ENCODE data around the gene HNRNPF. TPM values are rescaled to one million over a fixed set of nuclear protein-coding genes. Genes with fewer than 3 reads are reported as not detected.

The HNRNPF gene
- total and polyA plus RNA-seq, 11 donors: 24.0 to 142 (median 79.1) TPM

DNA sequence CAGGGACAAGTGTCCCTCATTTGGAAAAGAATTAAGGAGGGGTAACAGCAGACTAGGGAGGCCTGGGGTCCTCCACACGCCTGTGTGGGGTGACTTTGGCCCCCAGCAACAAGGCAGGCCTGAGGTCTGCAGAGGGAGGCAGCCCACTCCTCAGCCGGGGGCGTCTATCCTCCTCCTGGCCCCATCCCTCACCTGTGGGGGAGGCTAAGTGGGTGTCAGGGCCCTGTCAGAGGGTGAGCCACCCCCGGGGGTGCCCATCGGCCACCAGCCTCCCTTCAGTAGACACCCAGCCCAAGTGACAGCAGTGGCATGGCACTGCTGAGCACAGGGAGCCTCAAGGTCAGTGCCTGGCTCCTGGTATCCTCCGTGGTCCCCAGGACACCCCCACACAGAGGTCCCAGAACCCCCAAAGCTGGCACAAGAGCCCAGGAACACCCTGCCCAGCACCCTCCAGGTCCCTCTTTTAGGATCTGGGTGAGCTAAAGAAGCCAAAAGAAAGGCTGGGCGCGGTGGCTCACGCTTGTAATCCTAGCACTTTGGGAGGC, 38.2 kb downstream of the HNRNPF start:
- no peak overlapping the region for H3K4me3 ChIP-seq
- DNase-seq (no peak), ATAC-seq (no peak)
- intact Hi-C loops (cut with DNase I): no loop called here
- WGBS, 4 donors: 87 to 91% (median 90%) methylated on average over 7 to 9 of the region's 9 CpGs
- no peaks in the 10 kb centered on the region for H3K27me3 ChIP-seq
- H3K4me1 ChIP-seq: peaks cover 0 to 12% (median 0%) of the 10 kb centered on the region in 12 donors
- TF ChIP-seq, protein P1, sequence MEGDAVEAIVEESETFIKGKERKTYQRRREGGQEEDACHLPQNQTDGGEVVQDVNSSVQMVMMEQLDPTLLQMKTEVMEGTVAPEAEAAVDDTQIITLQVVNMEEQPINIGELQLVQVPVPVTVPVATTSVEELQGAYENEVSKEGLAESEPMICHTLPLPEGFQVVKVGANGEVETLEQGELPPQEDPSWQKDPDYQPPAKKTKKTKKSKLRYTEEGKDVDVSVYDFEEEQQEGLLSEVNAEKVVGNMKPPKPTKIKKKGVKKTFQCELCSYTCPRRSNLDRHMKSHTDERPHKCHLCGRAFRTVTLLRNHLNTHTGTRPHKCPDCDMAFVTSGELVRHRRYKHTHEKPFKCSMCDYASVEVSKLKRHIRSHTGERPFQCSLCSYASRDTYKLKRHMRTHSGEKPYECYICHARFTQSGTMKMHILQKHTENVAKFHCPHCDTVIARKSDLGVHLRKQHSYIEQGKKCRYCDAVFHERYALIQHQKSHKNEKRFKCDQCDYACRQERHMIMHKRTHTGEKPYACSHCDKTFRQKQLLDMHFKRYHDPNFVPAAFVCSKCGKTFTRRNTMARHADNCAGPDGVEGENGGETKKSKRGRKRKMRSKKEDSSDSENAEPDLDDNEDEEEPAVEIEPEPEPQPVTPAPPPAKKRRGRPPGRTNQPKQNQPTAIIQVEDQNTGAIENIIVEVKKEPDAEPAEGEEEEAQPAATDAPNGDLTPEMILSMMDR (IDR thresholded peaks at IDR 0.05): no peak
- H3K27ac ChIP-seq: no peak overlapping the region
- no peaks in the 10 kb centered on the region for H3K36me3 ChIP-seq
- no peaks in the 10 kb centered on the region for H3K9me3 ChIP-seq

DNA sequence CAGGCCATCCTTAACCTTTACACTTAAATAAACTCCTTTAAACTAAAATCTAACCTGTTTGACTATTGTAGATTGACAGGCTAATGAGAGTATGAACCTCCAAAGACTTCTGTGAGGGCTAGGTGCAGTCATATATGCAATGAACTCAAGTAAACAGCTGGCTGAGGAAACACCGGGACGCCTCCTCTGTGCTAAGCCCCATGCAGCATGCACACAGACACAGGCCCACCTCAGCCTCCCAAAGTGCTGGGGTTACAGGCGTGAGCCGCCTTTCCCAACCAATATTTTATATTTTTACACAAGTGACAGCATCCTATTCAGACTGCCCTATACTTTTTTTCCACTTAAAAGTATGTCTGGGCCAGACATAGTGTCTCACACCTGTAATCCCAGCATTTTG, 39.1 kb downstream of the HNRNPF start:
- DNase-seq (no peak), ATAC-seq (no peak)
- no peaks in the 10 kb centered on the region for H3K27me3 ChIP-seq

DNA sequence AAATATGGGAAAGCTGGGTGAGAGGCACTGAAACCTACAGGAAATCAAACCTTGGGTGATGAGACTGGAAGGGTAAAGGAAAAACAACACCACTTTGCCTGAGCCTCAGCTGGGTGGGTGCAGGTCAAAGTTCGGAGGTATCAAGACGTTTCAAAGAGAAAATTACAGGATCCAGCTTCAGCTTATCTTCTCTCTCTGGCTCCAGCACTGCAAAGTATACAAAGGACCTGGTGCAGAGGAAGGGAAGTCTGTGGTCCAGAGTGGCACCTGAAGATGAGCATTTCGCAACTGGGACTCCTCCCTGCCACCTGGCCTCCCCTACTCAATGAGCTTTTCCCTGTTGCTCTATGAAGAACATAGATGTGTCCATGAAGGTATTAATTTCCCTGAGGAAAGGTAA, 44.0 kb downstream of the HNRNPF start:
- WGBS, 4 donors: 73 to 81% (median 75%) methylated on average over 3 of the region's 3 CpGs
- intact Hi-C loops (cut with DNase I): no loop called here

More for the DNA sequence above, 39.1 kb downstream of the HNRNPF start:
- TF ChIP-seq, protein P1 (IDR thresholded peaks at IDR 0.05): no peak
- no peak for TF ChIP-seq POLR2A (IDR thresholded peaks at IDR 0.05)
- Histone ChIP-seq H3K36me3 (no peaks in the 10 kb centered on the region), H3K4me1 (peaks cover 0 to 12% (median 0%) of the 10 kb centered on the region in 12 donors), H3K9me3 (no peaks in the 10 kb centered on the region), H3K4me3 (no peak overlapping the region), H3K27ac (no peak overlapping the region)
- 85 to 95% (median 91%) methylated on average over 4 of the region's 4 CpGs for WGBS, 4 donors
- intact Hi-C loops (cut with DNase I): no loop called here

DNA sequence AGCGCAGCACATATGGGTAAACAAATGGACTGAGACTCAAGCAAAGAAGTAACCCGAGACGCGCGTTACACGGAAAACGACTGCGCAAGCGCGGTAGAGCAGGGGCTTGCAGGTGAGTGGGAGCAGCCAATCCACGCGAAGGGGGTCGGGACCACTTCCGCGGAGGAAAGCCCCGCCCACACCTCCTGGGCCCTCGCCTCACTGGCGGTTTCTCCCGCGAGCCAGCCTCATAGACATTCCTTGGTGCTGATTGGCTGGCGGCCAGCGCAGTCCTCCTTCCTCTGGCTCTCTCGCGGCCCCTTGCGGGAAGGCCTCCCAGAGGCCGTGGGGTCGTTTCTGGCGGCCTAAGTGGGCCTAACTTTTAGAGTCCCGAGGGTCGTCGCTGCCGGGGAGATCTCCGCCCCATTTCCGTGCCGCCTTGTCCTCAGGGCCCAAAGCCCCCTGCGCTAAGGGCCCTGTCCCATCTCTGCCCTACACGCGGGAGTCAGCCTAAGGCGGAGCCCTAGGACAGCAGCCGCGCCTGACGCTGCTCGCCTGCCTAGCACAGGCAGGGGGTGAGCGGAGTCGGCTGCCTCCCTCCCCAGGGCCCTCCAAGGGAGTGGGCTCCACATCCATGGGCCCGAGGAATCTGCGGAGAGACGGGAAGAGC, 46.7 kb downstream of the HNRNPF start:
- DNase-seq (peak; percentile 94 to 98 (median 98)), ATAC-seq (peak; percentile 93 to 99 (median 97))
- H3K27me3 ChIP-seq: no peaks in the 10 kb centered on the region
- 1 to 5% (median 4%) methylated on average over 25 to 48 of the region's 48 CpGs for WGBS, 4 donors
- peak overlapping the region; percentile 34 to 72 (median 59) for H3K4me3 ChIP-seq
- H3K27ac ChIP-seq: peak overlapping the region in 10 of 12 donors; percentile 47 to 78 (median 68)
- no peaks in the 10 kb centered on the region for H3K9me3 ChIP-seq
- intact Hi-C loops (cut with DNase I): loop anchor here in 1 of 10 donors (2.0 kb wide), 1 partner anchor 74 kb away; the partner anchor contains the start of gene ZNF487
- H3K36me3 ChIP-seq: no peaks in the 10 kb centered on the region
- TF ChIP-seq, protein P1 (IDR thresholded peaks at IDR 0.05): peak; percentile 26 to 75 (median 50)
- peak in 1 of 2 donors; percentile 19 for TF ChIP-seq POLR2A (IDR thresholded peaks at IDR 0.05)
- peaks cover 0 to 16% (median 6%) of the 10 kb centered on the region in 12 donors for H3K4me1 ChIP-seq

More for the DNA sequence above, 44.0 kb downstream of the HNRNPF start:
- no peak for DNase-seq
- no peaks in the 10 kb centered on the region for H3K36me3 ChIP-seq
- TF ChIP-seq POLR2A (IDR thresholded peaks at IDR 0.05): no peak
- TF ChIP-seq, protein P1 (IDR thresholded peaks at IDR 0.05): no peak
- peaks cover 0 to 16% (median 6%) of the 10 kb centered on the region in 12 donors for H3K4me1 ChIP-seq
- H3K4me3 ChIP-seq: no peak overlapping the region
- H3K27me3 ChIP-seq: no peaks in the 10 kb centered on the region
- no peak overlapping the region for H3K27ac ChIP-seq
- no peak for ATAC-seq
- H3K9me3 ChIP-seq: no peaks in the 10 kb centered on the region
